NCI-H2171 treated with DMSO at 0.1 percent for 48 hours (cell line): ENCODE data around the gene DPY19L2.
A peak's percentile ranks its signal among the peaks of the same experiment; 100 is the strongest.
"Not testable (repeated sequence)": the region's sequence is repeated elsewhere in the genome, so short reads cannot be mapped to it uniquely, and the experiment has no call there.

Experiments
- DNase-seq: peaks from one replicate; lab custom pipeline; 2025; lab: John Stamatoyannopoulos, UW

The DPY19L2 gene

DNA sequence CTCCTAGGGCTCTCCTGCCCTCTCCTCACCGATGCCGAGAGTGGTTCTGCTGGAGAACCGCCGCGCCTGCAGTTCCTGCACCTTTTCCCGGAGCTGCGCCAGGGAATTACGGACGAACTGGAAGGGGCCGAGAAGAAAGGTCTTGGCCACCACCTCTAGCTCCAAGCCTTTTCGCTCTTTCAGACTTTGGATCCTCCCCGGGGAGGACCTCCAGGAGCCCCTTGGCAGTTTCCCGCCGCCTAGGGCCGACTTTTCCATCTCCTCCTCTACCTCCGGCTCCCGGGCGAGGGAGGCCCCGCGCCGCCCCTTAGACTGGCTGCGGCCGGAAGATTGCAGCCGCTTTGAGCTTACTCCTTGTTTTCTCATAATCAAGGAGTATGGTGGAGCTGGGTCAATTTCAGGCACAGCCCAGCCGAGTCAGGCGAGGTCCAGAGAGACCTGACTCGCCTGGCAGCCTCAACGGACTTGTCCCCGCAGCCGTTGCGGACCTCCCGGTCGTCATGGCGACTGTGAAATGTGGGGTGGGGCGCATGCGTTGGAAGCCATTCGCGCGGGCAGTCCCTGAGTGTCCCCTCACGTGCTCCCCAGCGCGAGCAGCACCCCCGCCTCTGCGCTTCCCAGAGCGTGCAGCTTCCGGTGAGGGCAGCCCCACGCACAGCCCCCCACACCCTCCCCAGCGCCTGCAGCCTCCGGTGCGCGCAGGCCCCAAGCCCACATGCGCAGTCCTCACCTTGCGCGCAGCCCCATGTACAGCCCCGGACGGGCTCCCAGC is at the start of gene DPY19L2:
Gene DPY19L2, minus strand, starts transcription at position 466 of the 772 bp plus-strand sequence. Its CDS starts 100 bp downstream, at position 366.
- DNase-seq, result peak; percentile 84

GRCh38 chr12:63716891-63717290 is 48.6 kb upstream of the DPY19L2 start:
- DNase-seq, result not testable (repeated sequence)

DNA sequence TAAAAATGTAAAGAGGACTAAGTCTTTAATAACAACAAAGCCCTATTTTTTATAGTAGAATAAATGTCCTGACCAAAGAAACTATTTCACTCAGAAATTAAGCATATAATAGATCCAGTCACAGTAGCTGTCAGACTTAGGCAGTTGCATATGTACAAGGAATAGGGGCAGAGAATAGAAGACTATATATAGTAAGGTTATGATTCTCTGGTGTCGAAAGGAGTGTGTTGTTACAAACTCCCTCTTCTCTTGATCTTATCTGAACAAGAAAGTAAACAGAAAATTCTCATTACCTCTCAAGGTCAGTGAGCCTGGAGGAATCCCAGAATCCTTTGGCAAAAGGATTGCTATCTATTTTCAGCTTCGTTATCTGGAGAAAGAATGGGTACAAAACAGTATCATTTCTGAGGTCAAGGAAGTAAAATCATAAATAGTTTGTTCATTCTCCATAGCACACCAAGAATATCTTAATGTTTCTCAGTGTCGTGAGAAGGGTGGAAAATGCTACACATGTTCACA is 46.9 kb upstream of the DPY19L2 start:
- not testable (repeated sequence) for DNase-seq

DNA sequence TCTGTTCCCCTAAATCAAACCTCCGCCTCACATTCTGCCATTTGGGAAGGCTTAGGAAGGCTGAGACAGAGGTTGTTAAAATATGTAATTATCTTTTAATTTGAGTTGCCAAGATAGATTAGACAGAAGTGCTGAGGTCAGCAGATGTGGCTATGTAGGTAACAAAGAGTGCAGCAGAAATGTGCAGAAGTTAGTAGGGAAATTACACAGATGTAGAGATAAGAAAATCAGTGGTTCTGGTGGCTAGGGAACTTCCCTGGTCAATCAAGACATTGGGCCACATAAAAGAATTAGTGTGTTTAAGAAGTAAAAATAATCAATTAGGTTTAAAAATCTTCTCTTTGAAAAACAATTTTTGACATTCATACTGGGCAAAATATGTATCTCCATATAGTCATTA is 46.1 kb upstream of the DPY19L2 start:
- not testable (repeated sequence) for DNase-seq

DNA sequence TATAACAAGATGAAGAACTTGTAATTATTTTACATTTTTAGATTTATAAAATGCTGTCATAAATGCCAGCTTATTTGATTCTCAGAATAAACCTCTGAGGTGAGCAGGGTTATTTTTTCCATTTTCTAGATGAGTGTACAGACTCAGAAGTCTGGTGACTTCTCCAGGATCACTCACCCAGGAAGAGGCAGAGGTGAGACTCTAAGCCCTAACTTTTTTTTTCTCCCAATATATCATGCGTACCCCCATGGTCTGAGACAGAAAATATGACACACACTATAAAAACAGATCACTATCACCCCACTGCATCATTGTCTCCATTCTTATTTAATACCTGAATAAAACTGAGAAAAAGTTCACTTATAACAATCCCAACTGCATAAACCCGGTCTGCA is 45.4 kb upstream of the DPY19L2 start:
- not testable (repeated sequence) for DNase-seq

GRCh38 chr12:63712979-63713680 is 44.8 kb upstream of the DPY19L2 start:
- DNase-seq, result not testable (repeated sequence)

DNA sequence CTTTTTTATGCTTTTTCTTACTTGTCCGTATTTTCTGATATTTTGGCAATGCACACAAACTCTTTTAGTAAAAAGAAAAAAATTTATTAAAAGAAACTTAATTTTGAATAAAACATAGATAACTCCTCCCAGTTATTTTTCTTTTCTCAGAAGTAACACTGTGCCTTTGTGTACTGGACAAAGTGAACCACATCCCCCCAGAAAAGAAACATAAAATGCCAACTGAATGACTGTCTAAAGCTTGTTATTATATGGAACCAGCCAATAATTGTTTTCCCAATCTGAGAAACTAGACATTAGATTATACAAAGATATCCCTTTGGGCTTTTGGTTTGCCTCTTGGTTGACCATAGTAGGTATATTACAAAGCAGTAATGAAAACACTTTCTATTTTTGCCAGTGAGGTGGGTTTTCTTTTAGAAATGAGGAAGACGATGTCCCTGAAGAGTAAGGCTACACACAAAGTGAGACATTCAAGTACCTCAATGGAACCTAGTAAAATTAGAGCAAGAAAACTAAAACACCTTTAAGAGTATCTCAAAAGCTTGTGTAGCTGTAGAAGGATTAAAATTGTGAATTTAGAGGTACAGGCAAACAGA is 44.2 kb upstream of the DPY19L2 start:
- DNase-seq, result not testable (repeated sequence)

GRCh38 chr12:63711339-63711738 is 43.0 kb upstream of the DPY19L2 start:
- DNase-seq, result not testable (repeated sequence)

DNA sequence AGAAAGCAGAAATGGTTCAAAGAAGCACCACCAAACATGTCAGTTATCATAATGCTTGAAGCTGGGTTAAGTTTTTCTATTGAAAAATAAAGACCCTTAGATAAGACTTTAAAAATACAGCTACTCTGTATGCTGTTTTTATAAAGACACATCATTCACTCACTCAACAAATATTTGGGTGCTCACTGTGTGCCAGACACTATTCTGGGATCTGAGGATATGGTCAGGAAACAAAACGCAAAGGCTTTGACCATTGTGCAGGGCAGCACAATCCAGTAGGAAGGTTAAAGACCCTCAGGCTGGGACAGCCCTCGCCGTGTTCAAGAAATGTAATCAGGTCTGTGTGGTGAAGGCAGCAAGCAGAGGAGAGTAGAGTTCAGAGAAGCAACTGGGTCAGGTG is 38.0 kb upstream of the DPY19L2 start:
- no peak for DNase-seq

DNA sequence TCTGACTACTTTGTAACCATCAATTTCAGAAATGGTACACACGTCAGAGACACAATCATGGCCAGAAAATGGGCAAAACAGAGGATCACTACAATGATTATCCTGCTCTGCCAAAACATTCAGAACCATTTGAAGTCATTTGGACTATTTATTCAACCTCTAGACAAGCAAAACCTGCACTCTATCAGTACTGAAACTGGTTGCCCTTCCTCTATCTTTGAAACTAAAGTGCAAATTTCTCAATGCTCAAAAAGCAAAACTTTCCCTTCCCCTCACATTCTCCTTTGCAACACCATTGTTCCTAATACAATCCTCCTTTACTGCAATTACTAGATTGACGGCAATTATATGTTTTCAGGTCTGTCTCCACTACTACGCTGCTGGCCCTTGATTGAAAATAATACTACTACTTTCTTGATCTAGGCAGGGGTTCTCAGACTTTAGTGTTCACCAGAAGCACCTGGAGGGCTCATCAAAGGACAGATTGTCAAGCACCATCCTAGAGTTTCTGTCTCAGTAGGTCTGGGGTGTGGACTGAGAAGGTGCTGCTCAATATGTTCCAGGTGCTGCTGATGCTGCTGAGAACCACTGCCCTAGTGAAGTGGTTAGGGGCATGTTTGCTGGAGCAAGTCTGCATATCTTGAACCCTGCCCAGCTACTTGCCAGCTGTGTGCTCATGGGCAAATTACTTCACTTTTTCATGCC is 31.5 kb upstream of the DPY19L2 start:
- not testable (repeated sequence) for DNase-seq

- DNase-seq, result not testable (repeated sequence)
These were observed 30.7 kb upstream of the DPY19L2 start for GRCh38 chr12:63699011-63699410.

DNA sequence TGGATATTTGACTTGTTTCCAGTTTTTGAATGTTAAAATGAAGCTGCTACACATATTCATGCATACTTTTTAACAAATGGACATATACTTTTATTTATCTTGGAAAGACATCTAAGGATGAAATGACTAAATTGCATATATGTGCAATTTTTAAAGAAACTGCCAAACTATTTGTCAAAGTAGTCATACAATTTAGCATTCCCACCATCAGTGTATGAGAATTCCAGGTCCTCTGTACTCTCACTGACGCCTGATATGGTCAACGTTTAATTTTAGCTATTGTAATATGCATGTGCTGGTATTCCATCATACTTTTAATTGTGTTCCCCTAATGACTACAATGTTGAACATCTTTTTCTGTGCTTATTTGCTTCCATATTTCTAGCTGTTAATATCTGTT is 22.5 kb upstream of the DPY19L2 start:
- not testable (repeated sequence) for DNase-seq

GRCh38 chr12:63689141-63689540 is 20.8 kb upstream of the DPY19L2 start:
- DNase-seq, result not testable (repeated sequence)

GRCh38 chr12:63686623-63687022 is 18.3 kb upstream of the DPY19L2 start:
- DNase-seq, result not testable (repeated sequence)

DNA sequence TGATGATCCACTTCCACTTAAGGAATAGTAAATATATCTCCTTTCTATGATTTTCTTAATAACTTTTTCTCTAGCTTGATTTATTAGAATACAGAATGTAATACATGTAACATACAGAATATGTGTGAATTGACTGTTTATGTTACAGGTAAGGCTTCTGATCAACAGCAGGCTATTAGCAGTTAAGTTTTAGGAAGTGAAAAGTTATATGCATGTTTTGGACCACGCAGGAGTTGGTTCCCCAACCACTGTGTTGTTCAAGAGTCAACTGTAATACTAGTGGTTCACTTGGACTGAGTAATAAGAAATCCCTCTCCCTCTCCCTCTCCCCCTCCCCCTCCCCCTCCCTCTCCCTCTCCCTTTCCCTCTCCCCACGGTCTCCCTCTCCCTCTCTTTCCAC is 17.5 kb upstream of the DPY19L2 start:
- DNase-seq, result not testable (repeated sequence)

GRCh38 chr12:63682617-63683016 is 14.3 kb upstream of the DPY19L2 start:
- not testable (repeated sequence) for DNase-seq

DNA sequence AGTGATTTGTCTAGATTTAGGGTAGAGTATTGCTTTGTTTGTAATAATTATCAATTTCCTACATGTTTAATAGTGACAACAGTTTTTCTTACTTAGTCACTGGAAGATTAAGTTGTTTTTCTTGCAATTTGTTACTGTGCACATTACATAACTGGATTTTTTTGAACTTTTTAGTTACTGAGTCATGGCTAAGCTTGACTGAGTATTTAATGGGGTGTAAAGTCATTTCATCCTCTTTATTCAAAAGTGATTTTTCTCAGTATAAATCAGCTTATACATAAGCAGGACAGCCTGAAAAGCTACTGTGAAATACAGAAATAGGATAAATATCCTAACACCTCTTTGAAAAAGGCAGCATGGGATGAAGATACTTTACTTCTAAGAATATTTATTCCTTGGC is 12.5 kb upstream of the DPY19L2 start:
- not testable (repeated sequence) for DNase-seq

DNA sequence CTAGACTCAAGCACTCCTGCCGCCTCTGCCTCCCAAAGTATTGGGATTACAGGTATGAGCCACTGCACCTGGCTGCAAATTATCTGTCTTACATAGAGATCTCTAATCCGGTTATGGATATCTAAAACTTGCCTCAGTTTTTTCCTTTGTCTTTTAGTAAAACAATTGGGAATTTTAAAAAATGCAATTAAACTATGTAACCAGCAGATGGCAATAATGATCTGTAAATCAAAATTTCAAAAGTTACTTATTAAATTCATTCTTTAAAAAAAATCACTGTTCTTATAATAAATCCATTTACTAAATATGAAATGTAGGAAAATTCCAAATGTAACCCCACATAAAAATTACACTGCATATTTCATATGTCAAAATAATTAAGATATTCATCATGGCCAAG is 4.3 kb upstream of the DPY19L2 start:
- not testable (repeated sequence) for DNase-seq

- DNase-seq, result not testable (repeated sequence)
These were observed 1.6 kb upstream of the DPY19L2 start for GRCh38 chr12:63669936-63670335.

DNA sequence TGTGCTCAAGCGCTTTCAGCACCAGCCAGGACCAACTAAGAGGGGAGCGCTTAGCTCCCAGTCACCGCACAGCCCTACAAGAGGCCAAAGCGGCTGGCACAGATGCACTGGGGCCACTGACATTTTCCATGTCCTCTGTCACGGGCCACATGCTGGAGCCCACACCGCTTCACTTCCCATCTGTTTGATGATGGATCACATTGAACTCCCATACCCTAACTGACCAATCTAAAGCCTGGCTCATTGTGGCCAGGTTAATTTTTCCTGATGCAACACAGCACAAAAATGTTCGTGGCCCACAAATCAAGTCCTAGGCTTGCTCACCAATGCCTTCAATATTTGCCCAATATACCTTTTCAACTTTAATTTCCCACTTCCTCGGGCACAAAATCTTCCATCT is 1.1 kb upstream of the DPY19L2 start:
- not testable (repeated sequence) for DNase-seq

DNA sequence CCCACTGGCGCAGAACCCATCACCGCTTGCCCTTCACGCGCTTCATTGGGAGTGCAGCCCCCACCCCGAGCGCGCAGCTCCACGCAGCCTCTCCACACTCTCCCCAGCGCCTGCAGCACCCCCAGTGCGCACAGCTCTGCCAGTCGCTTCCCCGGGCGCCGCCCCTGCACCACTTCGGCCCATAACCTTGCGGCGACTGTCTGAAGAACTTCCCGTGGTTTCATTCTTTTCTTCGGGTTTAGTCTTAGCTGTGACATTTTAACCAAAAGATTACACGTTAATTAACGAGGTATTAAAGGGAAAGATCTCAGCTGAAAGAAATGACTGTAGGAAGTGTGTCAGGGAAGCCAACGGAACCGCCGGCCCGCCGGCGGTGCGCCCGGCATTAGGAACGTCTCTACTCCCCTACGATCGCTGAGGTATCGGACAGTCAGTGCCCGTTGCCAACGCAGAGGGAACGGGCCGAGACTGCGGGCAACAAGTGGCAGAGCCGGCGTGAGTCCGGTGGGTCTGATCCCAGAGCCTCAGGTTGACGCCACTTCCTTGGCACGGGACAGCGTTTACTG is 590 bp upstream of the DPY19L2 start:
- DNase-seq, result peak; percentile 45

GRCh38 chr12:63663005-63663404 is 5.3 kb downstream of the DPY19L2 start:
- not testable (repeated sequence) for DNase-seq
